Heart left ventricle (tissue), 16 donors: ENCODE measurements around the gene MYH14. TPM values are rescaled to one million over a fixed set of nuclear protein-coding genes. Genes with fewer than 3 reads are reported as not detected.

ENCODE experiments used
- ATAC-seq, 4 donors: fragments of 200-7000 bp; cut with Tn5 transposase; one replicate each; pipeline ENCODE4 v1.9.1; 2020 to 2022; ENCODE audit warnings: moderate library complexity in 4 of 4, mild to moderate bottlenecking in 3 of 4, moderate number of reproducible peaks in 1 of 4
- DNase-seq, 5 donors: peaks; one replicate each; pipeline ENCODE4 v3.0.0-alpha.2; 2020
- H3K27ac ChIP-seq, 12 donors: fragments of 200-600 bp; sonication (generic) in 4 of 12; one replicate each; pipeline versions ENCODE4 v1.5.0 to v1.8.0; 2016 to 2022; ENCODE audit warnings: mild to moderate bottlenecking in 2 of 12
- H3K27me3 ChIP-seq, 9 donors: fragments of 200-600 bp; sonication (generic) in 2 of 9; one replicate each; pipeline versions ENCODE4 v1.5.1 to v1.8.0; 2016 to 2022; ENCODE audit warnings: mild to moderate bottlenecking in 3 of 9
- H3K36me3 ChIP-seq, 9 donors: fragments of 200-600 bp; sonication (generic) in 2 of 9; one replicate each; pipeline versions ENCODE4 v1.5.0 to v1.8.0; 2018 to 2022; ENCODE audit warnings: mild to moderate bottlenecking in 2 of 9
- H3K4me1 ChIP-seq, 12 donors: fragments of 200-600 bp; sonication (generic) in 4 of 12; one replicate each; pipeline versions ENCODE4 v1.5.0 to v1.8.0; 2016 to 2022; ENCODE audit warnings: mild to moderate bottlenecking in 3 of 12
- H3K4me3 ChIP-seq, 12 donors: fragments of 200-600 bp; sonication (generic) in 4 of 12; one replicate each; pipeline versions ENCODE4 v1.5.0 to v1.8.0; 2017 to 2022; ENCODE audit warnings: mild to moderate bottlenecking in 9 of 12, moderate library complexity in 4 of 12
- H3K9me3 ChIP-seq, 12 donors: fragments of 200-600 bp; sonication (generic) in 4 of 12; one replicate each; pipeline versions ENCODE4 v1.5.0 to v1.8.0; 2016 to 2022; ENCODE audit warnings: mild to moderate bottlenecking in 1 of 12
- POLR2A ChIP-seq, 2 donors: fragments of 450-650 bp; IDR thresholded peaks; one replicate each; pipeline ENCODE4 v1.6.1; 2017; ENCODE audit warnings: antibody characterized with exemption in 2 of 2, mild to moderate bottlenecking in 2 of 2, moderate library complexity in 2 of 2
- WGBS, 4 donors: extraction: QIAGEN DNeasy Blood & Tissue Kit in 2 of 4; methylation state at CpG; one replicate each; pipeline versions ENCODE4 v1.1.5 to v1.1.7; 2013 to 2018; 5-methylcytosine and 5-hydroxymethylcytosine counted together
- intact Hi-C, 10 donors: fragments of 100-400 bp; cut with DNase I; formaldehyde crosslinking; loops; one replicate each; pipeline versions ENCODE4 v1.11.1 to v1.14.2; 2022
- polyA plus RNA-seq, 2 donors: library from polyadenylated mRNA; stranded (reverse); fragments of 200-250 nt; gene quantifications; one replicate each; pipeline ENCODE4 v1.2.3, GENCODE V29; 2013
- total RNA-seq, 9 donors: library from RNA; depleted of rRNA in 2 of 9; stranded (reverse); fragments of >200 nt in 2 of 9; fragmentation: NEBNext Ultra II Directional in 3 of 9; extraction: Animal tissue kit (Norgen Biotek cat#: 25700) in 3 of 9; gene quantifications; one replicate each; pipeline versions ENCODE4 v1.1.0 to v1.2.4, GENCODE V29; 2016 to 2023
- TF ChIP-seq, protein P1 (sequence below), 12 donors: fragments of 200-600 bp; sonication (generic) in 4 of 12; IDR thresholded peaks; one replicate each; pipeline versions ENCODE4 v1.5.0 to v1.8.0; 2018 to 2022; ENCODE audit warnings: antibody characterized with exemption in 12 of 12, mild to moderate bottlenecking in 5 of 12
- donor health status: ischemic (EF 13 %, LVEDD 7.1; RV severe dilation, severe dysfunction).
- donor health status: healthy with polysubstance abuse.
- donor health status: DM: no; HTN: yes; CAD: no.
- donor health status: DM: no; HTN: no; CAD: no.
- donor health status: ischemic (EF 25% LVEDD 6.9; RV normal size, moderate dysfunction).
- donor health status: ischemic (EF 25% LVEDD 5.7; RV mildly dilated, moderate dysfunction).
- donor health status: healthy.
- donor health status: DM: yes; HTN: yes; CAD: no.
- donor health status: ischemic (EF 35%, LVEDD 5.7; RV mildly dilated, moderate dysfunction).
- donor health status: nonischemic (EF 11% LVEDD 7.7; RV severe dilation, severe dysfunction).
- donor health status: DM: yes; HTN: yes; CAD: no.
- donor health status: PGD.
- donor health status: ischemic (EF 29% LVEDD 5.4; RV normal size, mild dysfunction).
- donor health status: nonischemic (EF 23%, LVEDD 6.1; RV moderate dilation, normal function).

MYH14 gene
- total and polyA plus RNA-seq, 11 donors: 45.8 to 132 (median 90.5) TPM

GRCh38 chr19:50314724-50315708 is 111.6 kb downstream of the MYH14 start:
- H3K4me3 ChIP-seq: no peak overlapping the region
- peaks cover 0 to 22% (median 0%) of the 10 kb centered on the region in 12 donors for H3K4me1 ChIP-seq
- H3K36me3 ChIP-seq: no peaks in the 10 kb centered on the region
- peaks cover 11 to 60% (median 50%) of the 10 kb centered on the region in 9 donors for H3K27me3 ChIP-seq
- DNase-seq: no peak
- ATAC-seq: no peak
- no peaks in the 10 kb centered on the region for H3K9me3 ChIP-seq
- WGBS, 4 donors: 2% methylated on average over 34 to 40 of the region's 40 CpGs
- intact Hi-C loops: no loop called here
- TF ChIP-seq, protein P1, sequence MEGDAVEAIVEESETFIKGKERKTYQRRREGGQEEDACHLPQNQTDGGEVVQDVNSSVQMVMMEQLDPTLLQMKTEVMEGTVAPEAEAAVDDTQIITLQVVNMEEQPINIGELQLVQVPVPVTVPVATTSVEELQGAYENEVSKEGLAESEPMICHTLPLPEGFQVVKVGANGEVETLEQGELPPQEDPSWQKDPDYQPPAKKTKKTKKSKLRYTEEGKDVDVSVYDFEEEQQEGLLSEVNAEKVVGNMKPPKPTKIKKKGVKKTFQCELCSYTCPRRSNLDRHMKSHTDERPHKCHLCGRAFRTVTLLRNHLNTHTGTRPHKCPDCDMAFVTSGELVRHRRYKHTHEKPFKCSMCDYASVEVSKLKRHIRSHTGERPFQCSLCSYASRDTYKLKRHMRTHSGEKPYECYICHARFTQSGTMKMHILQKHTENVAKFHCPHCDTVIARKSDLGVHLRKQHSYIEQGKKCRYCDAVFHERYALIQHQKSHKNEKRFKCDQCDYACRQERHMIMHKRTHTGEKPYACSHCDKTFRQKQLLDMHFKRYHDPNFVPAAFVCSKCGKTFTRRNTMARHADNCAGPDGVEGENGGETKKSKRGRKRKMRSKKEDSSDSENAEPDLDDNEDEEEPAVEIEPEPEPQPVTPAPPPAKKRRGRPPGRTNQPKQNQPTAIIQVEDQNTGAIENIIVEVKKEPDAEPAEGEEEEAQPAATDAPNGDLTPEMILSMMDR (IDR thresholded peaks at IDR 0.05): no peak
- no peak for TF ChIP-seq POLR2A (IDR thresholded peaks at IDR 0.05)
- no peak overlapping the region for H3K27ac ChIP-seq

- intact Hi-C loops: no loop called here
- DNase-seq (no peak), ATAC-seq (peak in 3 of 4 donors; percentile 5 to 21 (median 16))
- H3K4me3 ChIP-seq: peak overlapping the region in 7 of 12 donors; percentile 7 to 47 (median 25)
- no peaks in the 10 kb centered on the region for H3K9me3 ChIP-seq
- peaks cover 11 to 60% (median 46%) of the 10 kb centered on the region in 9 donors for H3K27me3 ChIP-seq
- H3K4me1 ChIP-seq: peaks cover 0 to 22% (median 0%) of the 10 kb centered on the region in 12 donors
- no peaks in the 10 kb centered on the region for H3K36me3 ChIP-seq
- TF ChIP-seq POLR2A (IDR thresholded peaks at IDR 0.05): no peak
- TF ChIP-seq, protein P1 (IDR thresholded peaks at IDR 0.05): no peak
- no peak overlapping the region for H3K27ac ChIP-seq
- 1 to 4% (median 3%) methylated on average over 17 to 18 of the region's 18 CpGs for WGBS, 4 donors
These were observed 112.5 kb downstream of the MYH14 start for GRCh38 chr19:50315773-50316448.

DNA sequence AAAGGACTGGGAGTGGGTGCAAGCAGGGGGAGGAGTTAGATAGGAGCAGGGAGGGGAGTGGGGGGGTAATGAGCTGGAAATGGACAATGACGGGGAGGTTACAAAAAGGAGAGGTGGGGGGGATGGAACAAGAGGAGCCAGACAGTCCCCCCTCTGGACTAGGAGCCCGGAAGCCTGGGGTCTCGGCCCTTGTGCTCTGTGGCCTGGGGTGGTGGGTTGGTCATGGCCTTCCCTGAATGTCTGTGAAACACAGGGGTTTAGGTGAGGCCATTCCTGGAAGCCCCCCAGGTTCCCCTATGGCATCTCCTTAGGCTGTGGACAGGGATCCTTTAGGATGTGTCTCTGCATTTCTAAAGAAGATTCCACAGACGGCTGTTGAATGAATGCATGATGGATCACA is 113.7 kb downstream of the MYH14 start:
- H3K36me3 ChIP-seq: no peaks in the 10 kb centered on the region
- peaks cover 0 to 16% (median 0%) of the 10 kb centered on the region in 12 donors for H3K4me1 ChIP-seq
- TF ChIP-seq, protein P1 (IDR thresholded peaks at IDR 0.05): no peak
- no peak for TF ChIP-seq POLR2A (IDR thresholded peaks at IDR 0.05)
- intact Hi-C loops: no loop called here
- no peak overlapping the region for H3K27ac ChIP-seq
- no peak overlapping the region for H3K4me3 ChIP-seq
- WGBS, 4 donors: 66 to 88% (median 76%) methylated on average over 4 of the region's 4 CpGs
- ATAC-seq (no peak), DNase-seq (no peak)
- peaks cover 11 to 51% (median 38%) of the 10 kb centered on the region in 9 donors for H3K27me3 ChIP-seq
- H3K9me3 ChIP-seq: no peaks in the 10 kb centered on the region

GRCh38 chr19:50318438-50318837 is 115.0 kb downstream of the MYH14 start:
- intact Hi-C loops: no loop called here
- DNase-seq (no peak), ATAC-seq (no peak)
- Histone ChIP-seq H3K36me3 (no peaks in the 10 kb centered on the region), H3K27ac (no peak overlapping the region), H3K27me3 (peaks cover 0 to 38% (median 25%) of the 10 kb centered on the region in 9 donors), H3K4me1 (peaks cover 0 to 7% (median 0%) of the 10 kb centered on the region in 12 donors), H3K4me3 (no peak overlapping the region), H3K9me3 (no peaks in the 10 kb centered on the region)
- 85 to 89% (median 87%) methylated on average over 8 of the region's 8 CpGs for WGBS, 4 donors
- TF ChIP-seq, protein P1 (IDR thresholded peaks at IDR 0.05): no peak
- no peak for TF ChIP-seq POLR2A (IDR thresholded peaks at IDR 0.05)
